VCaP (cell line): ENCODE results near the gene ANKDD1A.

Experiments
- H3K27ac ChIP-seq: fragments of 450-650 bp; 2 replicates; pipeline ENCODE4 v1.5.1; 2017
- CTCF ChIP-seq: fragments of 450-650 bp; conservative IDR thresholded peaks from 2 replicates; pipeline ENCODE4 v1.5.1; 2017; ENCODE audit warnings: mild to moderate bottlenecking, moderate library complexity

ANKDD1A gene

GRCh38 chr15:64912379-64913325, 950 bp downstream of the ANKDD1A start:
- H3K27ac ChIP-seq: no peak overlapping the region
- no peak for TF ChIP-seq CTCF

GRCh38 chr15:64915518-64916227, 4.0 kb downstream of the ANKDD1A start:
- H3K27ac ChIP-seq: no peak overlapping the region
- TF ChIP-seq CTCF: no peak

- H3K27ac ChIP-seq: no peak overlapping the region
- TF ChIP-seq CTCF: no peak
Measured at GRCh38 chr15:64916365-64916764, 4.7 kb downstream of the ANKDD1A start.

- TF ChIP-seq CTCF: no peak
Measured at GRCh38 chr15:64917211-64917610, 5.5 kb downstream of the ANKDD1A start.

GRCh38 chr15:64919721-64920120, 8.0 kb downstream of the ANKDD1A start:
- TF ChIP-seq CTCF: no peak
- no peak overlapping the region for H3K27ac ChIP-seq

More at GRCh38 chr15:64917211-64917610, 5.5 kb downstream of the ANKDD1A start:
- no peak overlapping the region for H3K27ac ChIP-seq

- TF ChIP-seq CTCF: no peak
- no peak overlapping the region for H3K27ac ChIP-seq
Measured at GRCh38 chr15:64921711-64922110, 10.0 kb downstream of the ANKDD1A start.

GRCh38 chr15:64923546-64923945, 11.8 kb downstream of the ANKDD1A start:
- H3K27ac ChIP-seq: no peak overlapping the region
- no peak for TF ChIP-seq CTCF
